Vagina (tissue), 2 donors: ENCODE data around the gene ARHGAP10.

Experiments
- POLR2AphosphoS5 ChIP-seq, 2 donors: sonication (generic); formaldehyde crosslinking; IDR thresholded peaks; one replicate each; pipeline ENCODE4 v1.9.0; 2017; ENCODE audit warnings: antibody characterized with exemption in 2 of 2, mild to moderate bottlenecking in 2 of 2, low read depth in 1 of 2; ENCODE audit not compliant: insufficient read depth in 1 of 2
- TF ChIP-seq, protein P1 (sequence below), 3 experiments: fragments of 450-650 bp in 2 of 3; fragments of 200-600 bp in 1 of 3; sonication (generic) in 1 of 3; IDR thresholded peaks; one replicate each; pipeline ENCODE4 v1.5.1; 2017 to 2019; ENCODE audit warnings: antibody characterized with exemption in 3 of 3, mild to moderate bottlenecking in 2 of 3, moderate library complexity in 2 of 3

DNA sequence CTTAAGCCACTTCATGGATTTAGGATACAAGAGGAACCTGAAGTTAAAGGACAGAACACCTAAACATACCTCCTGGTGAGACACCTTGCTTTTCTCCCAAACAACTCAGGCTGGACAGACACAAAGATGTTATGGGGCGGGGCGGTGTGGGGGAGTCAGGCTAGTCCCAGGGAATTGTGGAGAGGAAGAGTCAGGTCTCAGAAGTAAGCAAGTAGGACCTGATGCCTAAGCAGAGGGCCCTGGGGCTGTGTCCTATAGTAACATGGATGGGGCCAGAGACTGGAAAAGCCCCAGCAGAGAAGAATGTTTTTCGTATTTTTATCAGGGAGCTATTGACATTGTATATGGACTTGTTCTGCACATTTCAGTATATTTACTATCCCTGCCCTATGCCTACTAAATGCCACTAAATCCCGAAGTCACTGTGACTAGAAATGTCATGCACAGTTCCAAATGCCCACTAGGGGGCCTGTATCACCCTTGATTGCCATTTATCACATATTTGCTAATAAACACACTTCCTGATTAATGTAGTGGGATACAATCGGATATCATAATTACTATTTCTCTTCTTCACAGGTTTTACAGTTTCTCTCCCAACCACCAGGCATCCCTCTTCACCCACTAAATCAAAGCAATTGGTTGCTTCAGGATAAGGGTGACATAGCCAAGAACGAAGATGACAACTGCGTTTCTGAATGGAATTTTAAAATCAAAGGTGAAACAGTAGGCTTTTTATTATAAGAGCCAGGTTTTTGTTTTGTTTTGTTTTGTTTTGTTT, 23.8 kb upstream of the ARHGAP10 start:
- TF ChIP-seq, protein P1, sequence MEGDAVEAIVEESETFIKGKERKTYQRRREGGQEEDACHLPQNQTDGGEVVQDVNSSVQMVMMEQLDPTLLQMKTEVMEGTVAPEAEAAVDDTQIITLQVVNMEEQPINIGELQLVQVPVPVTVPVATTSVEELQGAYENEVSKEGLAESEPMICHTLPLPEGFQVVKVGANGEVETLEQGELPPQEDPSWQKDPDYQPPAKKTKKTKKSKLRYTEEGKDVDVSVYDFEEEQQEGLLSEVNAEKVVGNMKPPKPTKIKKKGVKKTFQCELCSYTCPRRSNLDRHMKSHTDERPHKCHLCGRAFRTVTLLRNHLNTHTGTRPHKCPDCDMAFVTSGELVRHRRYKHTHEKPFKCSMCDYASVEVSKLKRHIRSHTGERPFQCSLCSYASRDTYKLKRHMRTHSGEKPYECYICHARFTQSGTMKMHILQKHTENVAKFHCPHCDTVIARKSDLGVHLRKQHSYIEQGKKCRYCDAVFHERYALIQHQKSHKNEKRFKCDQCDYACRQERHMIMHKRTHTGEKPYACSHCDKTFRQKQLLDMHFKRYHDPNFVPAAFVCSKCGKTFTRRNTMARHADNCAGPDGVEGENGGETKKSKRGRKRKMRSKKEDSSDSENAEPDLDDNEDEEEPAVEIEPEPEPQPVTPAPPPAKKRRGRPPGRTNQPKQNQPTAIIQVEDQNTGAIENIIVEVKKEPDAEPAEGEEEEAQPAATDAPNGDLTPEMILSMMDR (IDR thresholded peaks at IDR 0.05), result peak; percentile 78 to 96 (median 84)
- TF ChIP-seq POLR2AphosphoS5 (IDR thresholded peaks at IDR 0.05; ENCODE audit: insufficient read depth in 1 of 2, low read depth in 1 of 2), result no peak
